Activated CD4-positive, alpha-beta memory T cell treated with anti-CD3 and anti-CD28 coated beads, Interleukin-2, amount 10 ng/mL, durations not matched to agents 7 days and 5 days (primary cell): Measurements from ENCODE around the gene ARMCX6. TPM values are rescaled to one million over a fixed set of nuclear protein-coding genes. Genes with fewer than 3 reads are reported as not detected.
"Not testable (repeated sequence)": the region's sequence is repeated elsewhere in the genome, so short reads cannot be mapped to it uniquely, and the experiment has no call there.

ENCODE experiments used
- CTCF ChIA-PET: fragments of 350-600 bp; sonication (Branson Sonifier 250); formaldehyde crosslinking; loops from one replicate; lab custom pipeline; 2021; ENCODE audit warnings: antibody characterized with exemption, inconsistent platforms; lab: Charles Lee
- POLR2A ChIA-PET: fragments of 350-600 bp; sonication (Branson Sonifier 250); formaldehyde crosslinking; loops from one replicate; lab custom pipeline; 2021; ENCODE audit warnings: antibody characterized with exemption; lab: Charles Lee
- DNase-seq: peaks from one replicate; pipeline ENCODE4 v3.0.0-alpha.2; 2020
- H3K27ac Mint-ChIP-seq: one replicate; pipeline ENCODE4 v1.8.0; 2021; ENCODE audit warnings: mild to moderate bottlenecking, mixed read lengths
- H3K27me3 Mint-ChIP-seq: one replicate; pipeline ENCODE4 v1.8.0; 2021; ENCODE audit warnings: mixed read lengths
- H3K36me3 Mint-ChIP-seq: one replicate; pipeline ENCODE4 v1.8.0; 2021; ENCODE audit warnings: low read depth, mixed read lengths
- H3K4me1 Mint-ChIP-seq: one replicate; pipeline ENCODE4 v1.8.0; 2021; ENCODE audit warnings: mixed read lengths
- H3K4me3 Mint-ChIP-seq: one replicate; pipeline ENCODE4 v1.8.0; 2021; ENCODE audit warnings: mild to moderate bottlenecking, mixed read lengths
- H3K9me3 Mint-ChIP-seq: one replicate; pipeline ENCODE4 v1.8.0; 2021; ENCODE audit warnings: mixed read lengths
- total RNA-seq, 2 experiments: library from RNA; stranded (reverse); gene quantifications; one replicate each; pipeline ENCODE4 v1.2.3, GENCODE V29; 2021

Gene ARMCX6
- total RNA-seq, 2 experiments from 2014 or later: 41.0 to 41.2 TPM

GRCh38 chrX:101602077-101602476 lies 15.7 kb downstream of the ARMCX6 start:
- Mint-ChIP-seq H3K4me3 (no peak overlapping the region), H3K9me3 (no peaks in the 10 kb centered on the region), H3K27me3 (peaks cover 1% of the 10 kb centered on the region), H3K27ac (no peak overlapping the region), H3K4me1 (no peaks in the 10 kb centered on the region), H3K36me3 (no peaks in the 10 kb centered on the region)
- CTCF ChIA-PET: no interaction called here
- POLR2A ChIA-PET: no interaction called here
- DNase-seq: no peak

GRCh38 chrX:101599592-101599991 lies 18.2 kb downstream of the ARMCX6 start:
- H3K27me3 Mint-ChIP-seq: peaks cover 10% of the 10 kb centered on the region
- CTCF ChIA-PET, H3K4me1 Mint-ChIP-seq, H3K9me3 Mint-ChIP-seq, H3K36me3 Mint-ChIP-seq, POLR2A ChIA-PET, H3K27ac Mint-ChIP-seq, H3K4me3 Mint-ChIP-seq, DNase-seq: not testable (repeated sequence)

- Mint-ChIP-seq H3K36me3 (no peaks in the 10 kb centered on the region), H3K9me3 (no peaks in the 10 kb centered on the region), H3K27ac (no peak overlapping the region), H3K4me1 (no peaks in the 10 kb centered on the region), H3K4me3 (no peak overlapping the region), H3K27me3 (peaks cover 14% of the 10 kb centered on the region)
- ChIA-PET POLR2A (no interaction called here), CTCF (interaction anchor here (0.5 to 1.2 kb wide), 2 partner anchors 162 to 383 kb away, joined by 3 to 4 read pairs; no protein-coding TSS in a partner anchor)
- DNase-seq: no peak
These were observed 21.9 kb downstream of the ARMCX6 start for GRCh38 chrX:101595739-101596419.

Other genes with a start within 250 kb of the ARMCX6 start
- under 1 TPM in 1 of 2 experiments, not detected in 1; 0.10 TPM for gene BTK, start 231.8 kb downstream of the ARMCX6 start, total RNA-seq
- gene RPL36A, start 227.0 kb downstream of the ARMCX6 start, total RNA-seq: 100 to 1,000 TPM; 229 to 246 TPM
- 10 to 100 TPM; 35.6 to 38.3 TPM for gene GLA, start 210.1 kb downstream of the ARMCX6 start, total RNA-seq
- 10 to 100 TPM; 46.2 TPM for gene HNRNPH2, start 209.8 kb downstream of the ARMCX6 start, total RNA-seq
- 1 to 10 TPM; 2.5 to 2.8 TPM for gene ARMCX4, start 132.5 kb downstream of the ARMCX6 start, total RNA-seq
- gene ARMCX1, start 67.5 kb downstream of the ARMCX6 start, total RNA-seq: under 1 TPM; 0.33 to 0.45 TPM
- 10 to 100 TPM; 31.2 to 33.2 TPM for gene ARMCX3, start 5.2 kb upstream of the ARMCX6 start, total RNA-seq
- gene ARMCX2, start 41.9 kb upstream of the ARMCX6 start, total RNA-seq: 1 to 10 TPM; 2.1 to 2.5 TPM